GM12892 (cell line): ENCODE measurements around the gene ABLIM3.

Source experiments
- POLR2A ChIP-seq: IDR thresholded peaks from 2 replicates; pipeline ENCODE4 v1.6.1; 2011; ENCODE audit warnings: low read depth, low read length, control low read depth
- POLR2AphosphoS5 ChIP-seq: IDR thresholded peaks from 2 replicates; pipeline ENCODE4 v1.6.1; 2011; ENCODE audit warnings: low read depth, low read length, control low read depth
- TAF1 ChIP-seq: IDR thresholded peaks from 2 replicates; pipeline ENCODE4 v1.6.1; 2011; ENCODE audit warnings: low read depth, mild to moderate bottlenecking, control low read depth, low read length, borderline replicate concordance

GRCh38 chr5:149117970-149118369, 23.3 kb upstream of the ABLIM3 start:
- TF ChIP-seq POLR2A (no peak), POLR2AphosphoS5 (no peak), TAF1 (no peak)
